Calu3 (cell line): Measurements from ENCODE around the gene SLC66A2. TPM values are rescaled to one million over a fixed set of nuclear protein-coding genes. Genes with fewer than 3 reads are reported as not detected.

ENCODE experiments used
- BruUV-seq: library from RNA; stranded (reverse); fragments of 400-500 nt; replicated peaks from 2 replicates; lab custom pipeline; 2021; lab: Mats Ljungman, UMichigan
- CTCF ChIA-PET: fragments of 300-600 bp; sonication (Branson Sonifier 250); formaldehyde crosslinking; loops from one replicate; lab custom pipeline; 2022; ENCODE audit warnings: antibody characterized with exemption; lab: Charles Lee
- DNase-seq: peaks from one replicate; pipeline ENCODE4 v3.0.0; 2022
- H3K27ac Mint-ChIP-seq: one replicate; pipeline ENCODE4 v1.8.0; 2022; ENCODE audit warnings: mixed read lengths; ENCODE audit not compliant: unreplicated experiment
- H3K27me3 Mint-ChIP-seq: one replicate; pipeline ENCODE4 v1.8.0; 2022; ENCODE audit warnings: mixed read lengths; ENCODE audit not compliant: unreplicated experiment
- H3K36me3 Mint-ChIP-seq: one replicate; pipeline ENCODE4 v1.8.0; 2022; ENCODE audit warnings: mild to moderate bottlenecking, moderate library complexity, mixed read lengths; ENCODE audit not compliant: insufficient read depth, unreplicated experiment
- H3K4me1 Mint-ChIP-seq: one replicate; pipeline ENCODE4 v1.8.0; 2022; ENCODE audit warnings: mild to moderate bottlenecking, low read depth, mixed read lengths; ENCODE audit not compliant: unreplicated experiment
- H3K4me3 Mint-ChIP-seq: one replicate; pipeline ENCODE4 v1.8.0; 2022; ENCODE audit warnings: mild to moderate bottlenecking, low read depth, moderate library complexity, mixed read lengths; ENCODE audit not compliant: unreplicated experiment
- H3K9me3 Mint-ChIP-seq: one replicate; pipeline ENCODE4 v1.8.0; 2022; ENCODE audit warnings: low read depth, mixed read lengths; ENCODE audit not compliant: unreplicated experiment
- intact Hi-C: fragments of 100-400 bp; cut with micrococcal nuclease; formaldehyde crosslinking; loops from one replicate; pipeline ENCODE4 v1.10.0; 2022; ENCODE audit not compliant: unreplicated experiment
- total RNA-seq: library from RNA; stranded (reverse); gene quantifications from 2 replicates; pipeline ENCODE4 v1.2.3, GENCODE V29; 2022
- TF ChIP-seq, protein P1 (sequence below): fragments of 200-600 bp; IDR thresholded peaks from one replicate; pipeline ENCODE4 v1.8.0; 2022; ENCODE audit warnings: antibody characterized with exemption; ENCODE audit not compliant: unreplicated experiment

Gene SLC66A2
- total RNA-seq, 1 experiment from 2014 or later: 19.5 TPM

DNA sequence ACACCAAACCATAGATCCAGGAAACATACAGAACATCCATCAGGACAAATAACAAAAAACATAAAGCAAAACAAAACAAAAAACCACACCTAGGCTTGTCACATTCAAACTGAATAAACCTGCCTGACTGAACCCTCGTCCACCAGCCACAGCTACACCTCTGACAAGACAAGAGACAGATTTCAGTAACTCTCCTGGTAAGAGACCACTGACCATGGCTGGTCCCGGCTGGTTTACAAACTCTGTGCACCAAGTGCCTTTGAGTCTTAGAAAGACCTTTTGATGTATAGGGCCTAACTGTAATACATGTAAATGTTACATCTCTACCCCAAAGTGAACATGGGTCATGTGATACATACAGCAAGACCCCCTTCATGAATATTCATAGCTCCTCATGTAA lies 4.8 kb upstream of the SLC66A2 start:
- no peaks in the 10 kb centered on the region for H3K36me3 Mint-ChIP-seq
- TF ChIP-seq, protein P1, sequence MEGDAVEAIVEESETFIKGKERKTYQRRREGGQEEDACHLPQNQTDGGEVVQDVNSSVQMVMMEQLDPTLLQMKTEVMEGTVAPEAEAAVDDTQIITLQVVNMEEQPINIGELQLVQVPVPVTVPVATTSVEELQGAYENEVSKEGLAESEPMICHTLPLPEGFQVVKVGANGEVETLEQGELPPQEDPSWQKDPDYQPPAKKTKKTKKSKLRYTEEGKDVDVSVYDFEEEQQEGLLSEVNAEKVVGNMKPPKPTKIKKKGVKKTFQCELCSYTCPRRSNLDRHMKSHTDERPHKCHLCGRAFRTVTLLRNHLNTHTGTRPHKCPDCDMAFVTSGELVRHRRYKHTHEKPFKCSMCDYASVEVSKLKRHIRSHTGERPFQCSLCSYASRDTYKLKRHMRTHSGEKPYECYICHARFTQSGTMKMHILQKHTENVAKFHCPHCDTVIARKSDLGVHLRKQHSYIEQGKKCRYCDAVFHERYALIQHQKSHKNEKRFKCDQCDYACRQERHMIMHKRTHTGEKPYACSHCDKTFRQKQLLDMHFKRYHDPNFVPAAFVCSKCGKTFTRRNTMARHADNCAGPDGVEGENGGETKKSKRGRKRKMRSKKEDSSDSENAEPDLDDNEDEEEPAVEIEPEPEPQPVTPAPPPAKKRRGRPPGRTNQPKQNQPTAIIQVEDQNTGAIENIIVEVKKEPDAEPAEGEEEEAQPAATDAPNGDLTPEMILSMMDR: no peak
- CTCF ChIA-PET: no interaction called here
- intact Hi-C loops: no loop called here
- no peaks in the 10 kb centered on the region for H3K9me3 Mint-ChIP-seq
- no peaks in the 10 kb centered on the region for H3K27me3 Mint-ChIP-seq
- no peak for DNase-seq
- H3K27ac Mint-ChIP-seq: peak overlapping the region; percentile 15
- peaks cover 6% of the 10 kb centered on the region for H3K4me1 Mint-ChIP-seq
- H3K4me3 Mint-ChIP-seq: no peak overlapping the region
- no TSS peak for BruUV-seq

DNA sequence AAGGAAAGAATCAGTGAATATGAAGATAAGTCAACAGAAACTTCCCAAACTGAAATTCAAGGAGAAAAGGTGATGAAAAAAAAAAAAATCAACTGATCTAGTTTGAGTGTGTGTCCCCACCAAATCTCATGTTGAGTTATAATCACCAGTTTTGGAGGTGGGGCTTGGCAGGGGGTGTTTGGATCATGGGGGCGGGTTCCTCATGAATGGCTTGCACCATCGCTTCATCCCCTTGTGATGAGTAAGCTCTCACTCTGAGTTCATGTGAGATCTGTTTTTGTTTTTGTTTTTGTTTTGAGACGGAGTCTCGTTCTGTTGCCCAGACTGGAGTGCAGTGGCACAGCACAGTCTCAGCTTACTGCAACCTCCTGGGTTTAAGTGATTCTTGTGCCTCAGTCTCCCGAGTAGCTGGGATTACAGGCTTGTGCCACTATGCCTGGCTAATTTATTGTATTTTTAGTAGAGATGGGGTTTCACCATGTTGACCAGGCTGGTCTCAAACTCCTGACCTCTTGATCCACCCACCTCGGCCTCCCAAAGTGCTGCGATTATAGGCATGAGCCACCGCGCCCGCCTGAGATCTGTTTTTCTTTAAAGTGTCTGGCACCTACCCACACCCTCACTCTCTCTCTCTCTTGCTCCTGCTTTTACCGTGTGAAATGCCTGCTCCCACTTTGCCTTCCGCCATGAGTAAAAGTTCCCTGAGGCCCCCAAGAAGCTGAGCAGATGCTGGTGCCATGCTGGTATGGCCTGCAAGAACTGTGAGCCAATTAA lies 4.0 kb upstream of the SLC66A2 start:
- Mint-ChIP-seq H3K36me3 (peaks cover 4% of the 10 kb centered on the region), H3K27me3 (no peaks in the 10 kb centered on the region)
- CTCF ChIA-PET: no interaction called here

DNA sequence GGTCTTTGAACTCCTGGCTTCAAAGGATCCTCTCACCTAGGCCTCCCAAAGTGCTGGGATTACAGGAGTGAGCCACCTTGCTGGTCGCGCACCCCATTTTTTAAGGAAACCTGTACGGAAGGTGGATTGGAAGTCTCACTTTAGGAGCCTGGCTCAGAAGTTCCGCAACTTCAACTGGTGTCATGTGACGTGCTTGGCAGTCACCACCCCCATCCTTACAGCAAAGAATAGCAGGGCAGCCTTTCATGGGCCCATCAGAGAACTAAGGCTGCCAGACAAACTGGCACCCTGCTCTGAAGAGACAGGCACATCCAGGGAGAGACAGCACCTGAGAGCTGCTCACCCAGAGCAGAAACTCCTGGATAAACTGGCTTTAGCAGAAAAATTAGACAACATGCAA lies 3.3 kb upstream of the SLC66A2 start:
- BruUV-seq: no TSS peak
- H3K27ac Mint-ChIP-seq: no peak overlapping the region
- no peaks in the 10 kb centered on the region for H3K4me1 Mint-ChIP-seq
- peaks cover 8% of the 10 kb centered on the region for H3K36me3 Mint-ChIP-seq
- TF ChIP-seq, protein P1: no peak
- no peak overlapping the region for H3K4me3 Mint-ChIP-seq
- H3K27me3 Mint-ChIP-seq: no peaks in the 10 kb centered on the region
- CTCF ChIA-PET: no interaction called here
- no peaks in the 10 kb centered on the region for H3K9me3 Mint-ChIP-seq
- DNase-seq: no peak
- intact Hi-C loops: no loop called here

More for the DNA sequence above, 4.0 kb upstream of the SLC66A2 start:
- Mint-ChIP-seq H3K27ac (peak overlapping the region; percentile 15), H3K9me3 (no peaks in the 10 kb centered on the region), H3K4me3 (no peak overlapping the region), H3K4me1 (peaks cover 3% of the 10 kb centered on the region)
- TF ChIP-seq, protein P1: no peak
- DNase-seq: no peak
- intact Hi-C loops: no loop called here
- BruUV-seq: no TSS peak

DNA sequence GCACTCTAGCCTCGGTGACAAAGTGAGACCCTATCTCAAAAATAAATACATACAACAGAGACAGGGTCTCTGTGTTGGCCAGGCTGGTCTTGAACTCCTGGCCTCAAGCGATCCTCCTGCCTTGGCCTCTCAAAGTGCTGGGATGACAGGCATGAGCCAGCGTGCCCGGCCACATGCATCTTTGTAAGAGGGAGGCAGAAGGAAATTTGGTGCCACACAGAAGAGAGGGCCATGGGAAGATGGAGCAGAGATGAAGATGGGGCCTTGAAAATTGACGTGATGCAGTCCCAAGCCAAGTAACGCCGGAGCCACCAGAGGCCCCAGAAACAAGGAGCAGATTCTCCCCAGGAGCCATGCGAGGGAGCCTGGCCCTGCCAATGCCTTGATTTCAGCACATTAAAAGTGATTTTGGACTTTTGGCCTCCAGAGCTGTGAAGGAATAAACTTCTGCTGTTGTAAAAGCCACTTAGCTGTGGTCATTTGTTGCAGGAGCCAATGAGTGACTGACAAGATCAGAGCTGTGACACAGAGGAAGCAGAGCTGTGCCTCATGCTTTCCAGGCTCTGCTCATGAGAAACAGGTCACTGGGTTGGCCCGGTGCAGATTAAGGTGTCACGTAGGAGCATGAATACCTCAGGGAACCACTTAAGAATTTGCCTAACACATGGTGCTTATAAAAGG lies 2.7 kb upstream of the SLC66A2 start:
- CTCF ChIA-PET: no interaction called here
- BruUV-seq: no TSS peak
- DNase-seq: no peak
- Mint-ChIP-seq H3K27ac (no peak overlapping the region), H3K36me3 (peaks cover 9% of the 10 kb centered on the region), H3K4me3 (no peak overlapping the region), H3K4me1 (no peaks in the 10 kb centered on the region), H3K9me3 (no peaks in the 10 kb centered on the region), H3K27me3 (no peaks in the 10 kb centered on the region)
- TF ChIP-seq, protein P1: no peak
- intact Hi-C loops: no loop called here
